Left cardiac atrium (tissue), 4 donors: Measurements from ENCODE around the gene MATCAP1. TPM values are rescaled to one million over a fixed set of nuclear protein-coding genes. Genes with fewer than 3 reads are reported as not detected.

Source experiments
- ATAC-seq, 2 donors: fragments of 200-7000 bp; cut with Tn5 transposase; one replicate each; pipeline ENCODE4 v1.9.1; 2020; ENCODE audit warnings: mild to moderate bottlenecking in 2 of 2, moderate library complexity in 2 of 2
- DNase-seq: peaks from one replicate; pipeline ENCODE4 v3.0.0-alpha.2; 2020
- intact Hi-C, 2 donors: fragments of 100-400 bp; cut with DNase I; formaldehyde crosslinking; loops; one replicate each; pipeline versions ENCODE4 v1.14.1 to v1.15.1; 2022 to 2023
- total RNA-seq, 2 donors: library from RNA; stranded (reverse); fragmentation: NEBNext Ultra II Directional; extraction: Animal tissue kit (Norgen Biotek cat#: 25700); gene quantifications; one replicate each; pipeline ENCODE4 v1.2.1, GENCODE V29; 2021
- donor health status: DM: no; HTN: yes; CAD: no.
- donor health status: DM: no; HTN: yes; CAD: no; lungs with severe emphysema.
- donor health status: DM: yes; HTN: yes; CAD: no.
- donor health status: Dilated cardiomyopathy.

The MATCAP1 gene
- total RNA-seq, 2 donors from 2014 or later: 16.8 to 18.1 TPM

GRCh38 chr16:67163999-67164558 is 19.7 kb downstream of the MATCAP1 start:
- ATAC-seq (peak; percentile 0 to 4), DNase-seq (peak; percentile 40)
- intact Hi-C loops: no loop called here

GRCh38 chr16:67163164-67163998 is 20.4 kb downstream of the MATCAP1 start:
- peak; percentile 67 for DNase-seq
- peak; percentile 9 to 49 for ATAC-seq

GRCh38 chr16:67162506-67163163 is 21.1 kb downstream of the MATCAP1 start:
- ATAC-seq: no peak
- no peak for DNase-seq
- intact Hi-C loops: no loop called here

More at GRCh38 chr16:67163164-67163998, 20.4 kb downstream of the MATCAP1 start:
- intact Hi-C loops: no loop called here

GRCh38 chr16:67161595-67162058 is 22.1 kb downstream of the MATCAP1 start:
- peak; percentile 15 to 22 for ATAC-seq
- DNase-seq: peak; percentile 66
- intact Hi-C loops: no loop called here

GRCh38 chr16:67158637-67159600 is 24.8 kb downstream of the MATCAP1 start:
- ATAC-seq: peak in 1 of 2 donors; percentile 7
- DNase-seq: peak; percentile 74
- intact Hi-C loops: loop anchor here (5.0 kb wide), 2 partner anchors 182 to 202 kb away; no protein-coding TSS in a partner anchor

GRCh38 chr16:67157892-67158635 is 25.7 kb downstream of the MATCAP1 start:
- no peak for DNase-seq
- intact Hi-C loops: loop anchor here (5.0 kb wide), 2 partner anchors 181 to 201 kb away; no protein-coding TSS in a partner anchor
- ATAC-seq: no peak

GRCh38 chr16:67157106-67157748 is 26.5 kb downstream of the MATCAP1 start:
- no peak for ATAC-seq
- DNase-seq: no peak

GRCh38 chr16:67156143-67156844 is 27.5 kb downstream of the MATCAP1 start:
- ATAC-seq (no peak), DNase-seq (no peak)
- intact Hi-C loops: loop anchor here (5.0 kb wide), 2 partner anchors 179 to 199 kb away; no protein-coding TSS in a partner anchor

More at GRCh38 chr16:67157106-67157748, 26.5 kb downstream of the MATCAP1 start:
- intact Hi-C loops: loop anchor here (5.0 kb wide), 2 partner anchors 180 to 200 kb away; no protein-coding TSS in a partner anchor

- DNase-seq (peak; percentile 81), ATAC-seq (peak; percentile 46 to 50)
- intact Hi-C loops: loop anchor here (1.0 to 5.0 kb wide), 3 partner anchors 178 to 198 kb away; no protein-coding TSS in a partner anchor
Measured at GRCh38 chr16:67155295-67156142, 28.2 kb downstream of the MATCAP1 start.

- DNase-seq (no peak), ATAC-seq (no peak)
- intact Hi-C loops: loop anchor here (1.0 to 5.0 kb wide), 3 partner anchors 177 to 197 kb away; no protein-coding TSS in a partner anchor
Measured at GRCh38 chr16:67154578-67155294, 29.0 kb downstream of the MATCAP1 start.

GRCh38 chr16:67151431-67152097 is 32.2 kb downstream of the MATCAP1 start:
- ATAC-seq (no peak), DNase-seq (no peak)
- intact Hi-C loops: no loop called here

GRCh38 chr16:67150833-67151396 is 32.8 kb downstream of the MATCAP1 start, which contains the start of gene B3GNT9:
B3GNT9 (minus strand) TSS chr16:67150998; CDS start chr16:67150485, 513 bp downstream.
- peak; percentile 86 for DNase-seq
- intact Hi-C loops: no loop called here

GRCh38 chr16:67150047-67150832 is 33.5 kb downstream of the MATCAP1 start:
- intact Hi-C loops: no loop called here
- DNase-seq (peak; percentile 75), ATAC-seq (peak; percentile 67 to 80)

More at GRCh38 chr16:67150833-67151396, 32.8 kb downstream of the MATCAP1 start, which contains the start of gene B3GNT9:
- ATAC-seq: peak; percentile 84 to 85
